ENCODE data around the gene GPRIN3.
"Not testable (repeated sequence)": the region's sequence is repeated elsewhere in the genome, so short reads cannot be mapped to it uniquely, and the experiment has no call there.

The GPRIN3 gene

DNA sequence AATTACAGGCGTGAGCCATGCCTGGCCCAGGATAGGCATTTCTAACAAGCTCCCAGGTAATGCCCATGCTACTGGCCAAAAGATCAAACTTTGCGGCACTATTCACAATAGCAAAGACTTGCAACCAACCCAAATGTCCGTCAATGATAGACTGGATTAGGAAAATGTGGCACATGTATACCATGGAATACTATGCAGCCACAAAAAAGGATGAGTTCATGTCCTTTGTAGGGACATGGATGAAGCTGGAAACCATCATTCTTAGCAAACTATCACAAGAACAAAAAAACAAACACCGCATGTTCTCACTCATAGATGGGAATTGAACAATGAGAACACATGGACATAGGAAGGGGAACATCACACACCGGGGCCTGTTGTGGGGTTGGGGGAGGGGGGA lies 1.6 kb upstream of the GPRIN3 start:
- not testable (repeated sequence) for DNase-seq

DNA sequence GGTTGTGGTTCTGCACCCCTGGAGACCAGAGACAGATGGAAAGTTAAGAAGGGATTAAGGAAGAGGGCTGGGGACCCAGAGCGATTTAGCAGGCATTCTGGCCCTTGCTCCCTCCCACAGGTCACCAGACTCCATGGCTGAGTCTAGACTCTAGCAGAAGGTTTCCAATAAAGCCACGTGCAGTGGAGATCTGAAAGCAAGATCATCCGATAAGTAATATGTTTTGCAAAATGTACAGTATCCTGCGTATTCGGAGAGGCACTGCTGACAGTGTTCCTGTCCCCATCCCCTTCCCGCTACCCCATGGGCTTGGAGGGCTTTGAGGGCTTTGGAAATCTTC lies 531 bp upstream of the GPRIN3 start:
- no peak for DNase-seq

DNA sequence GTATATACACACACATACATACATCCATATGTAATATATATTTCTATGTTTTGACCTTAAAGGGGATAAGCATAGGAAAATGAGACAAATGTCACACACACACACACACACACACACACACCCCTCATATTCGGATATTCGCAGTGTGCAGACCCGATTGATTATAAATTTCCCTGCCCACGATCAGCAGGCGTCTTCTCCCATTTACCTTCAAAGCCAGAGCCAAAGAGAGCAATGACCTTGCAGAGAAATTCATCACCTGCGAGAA lies 488 bp downstream of the GPRIN3 start:
- no peak for DNase-seq

DNA sequence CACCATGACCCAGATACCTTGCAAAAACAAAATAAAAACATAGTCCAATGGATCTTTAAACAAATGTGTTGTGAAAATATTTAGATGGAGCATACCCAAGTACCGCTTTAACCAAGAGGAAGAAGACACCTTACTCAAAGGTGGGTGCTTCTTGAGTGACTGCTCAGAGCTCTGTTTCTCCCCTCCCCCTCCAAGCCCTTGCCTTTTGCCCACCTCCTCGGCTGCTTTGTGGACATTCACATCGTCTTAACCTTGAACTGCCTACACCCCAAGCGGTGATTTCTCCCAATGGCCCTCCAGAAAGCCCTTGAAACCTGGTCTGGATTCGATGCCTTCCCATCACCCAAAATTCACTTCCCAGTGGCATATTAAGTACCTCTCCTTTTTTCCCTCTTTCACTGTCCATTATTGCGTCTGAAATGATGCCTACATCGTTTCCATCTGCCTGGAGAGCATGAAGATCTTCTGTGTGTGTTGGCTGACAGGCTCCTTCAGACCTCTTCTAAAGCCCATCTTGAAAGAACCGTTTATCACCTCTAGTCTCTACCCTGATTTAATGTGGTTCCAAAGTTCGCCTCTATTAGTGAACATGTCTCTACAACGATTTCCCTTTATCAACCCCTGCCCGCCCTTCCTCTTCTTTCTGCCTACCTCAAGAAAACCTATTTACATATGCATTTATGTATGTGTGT lies 968 bp downstream of the GPRIN3 start:
- no peak for DNase-seq

DNA sequence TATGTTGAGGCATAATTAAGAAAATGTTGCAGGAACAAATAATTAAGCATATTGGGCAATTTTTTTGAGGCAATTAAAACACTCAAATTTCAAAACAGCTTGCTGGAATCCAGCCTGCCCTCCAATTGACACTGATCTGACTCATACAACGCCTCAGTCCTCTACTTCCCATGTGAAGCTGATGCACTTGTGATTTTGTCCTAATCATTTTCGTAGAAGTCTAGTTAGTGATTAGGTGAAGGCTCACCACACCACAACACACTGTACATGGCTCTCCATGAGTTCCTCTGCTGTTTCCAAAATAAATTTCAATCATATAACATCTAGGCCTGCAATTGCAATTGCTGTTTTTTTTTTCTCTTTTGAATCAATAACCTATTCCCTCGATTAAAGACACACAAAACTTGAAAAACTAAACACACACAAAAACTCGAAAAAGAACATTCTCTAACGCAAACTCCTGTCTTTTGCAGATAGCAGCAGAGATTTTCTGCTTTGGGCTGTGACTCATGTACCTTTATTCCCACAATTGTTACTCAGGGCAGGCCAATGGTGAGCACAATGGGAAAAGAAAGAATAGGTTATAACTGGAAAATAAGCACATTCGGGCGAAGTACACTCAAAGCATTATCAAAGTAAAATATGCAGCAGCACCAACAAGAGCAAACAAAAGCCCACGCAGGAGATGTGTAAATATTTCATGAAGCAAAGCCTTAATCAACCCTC lies 1.7 kb downstream of the GPRIN3 start:
- DNase-seq: no peak

DNA sequence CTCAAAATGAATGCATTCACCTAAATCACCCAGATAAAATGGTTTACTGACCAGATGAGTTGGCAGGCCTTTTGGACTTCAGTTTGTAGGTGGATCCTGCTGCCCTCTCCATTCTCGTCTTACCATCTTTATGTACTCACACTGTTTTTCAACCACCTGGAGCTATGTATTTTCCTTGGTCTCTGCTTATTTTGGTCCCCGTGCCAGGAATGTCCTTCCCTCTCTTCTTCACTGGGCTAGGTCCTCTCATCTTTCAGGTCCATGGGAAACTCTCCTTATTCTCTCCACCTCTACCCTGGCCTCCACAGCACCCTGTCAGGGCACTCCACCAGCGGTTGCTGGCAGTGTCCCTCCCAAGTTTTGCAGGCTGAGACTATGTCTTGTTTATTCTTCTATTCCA lies 2.6 kb downstream of the GPRIN3 start:
- no peak for DNase-seq

DNA sequence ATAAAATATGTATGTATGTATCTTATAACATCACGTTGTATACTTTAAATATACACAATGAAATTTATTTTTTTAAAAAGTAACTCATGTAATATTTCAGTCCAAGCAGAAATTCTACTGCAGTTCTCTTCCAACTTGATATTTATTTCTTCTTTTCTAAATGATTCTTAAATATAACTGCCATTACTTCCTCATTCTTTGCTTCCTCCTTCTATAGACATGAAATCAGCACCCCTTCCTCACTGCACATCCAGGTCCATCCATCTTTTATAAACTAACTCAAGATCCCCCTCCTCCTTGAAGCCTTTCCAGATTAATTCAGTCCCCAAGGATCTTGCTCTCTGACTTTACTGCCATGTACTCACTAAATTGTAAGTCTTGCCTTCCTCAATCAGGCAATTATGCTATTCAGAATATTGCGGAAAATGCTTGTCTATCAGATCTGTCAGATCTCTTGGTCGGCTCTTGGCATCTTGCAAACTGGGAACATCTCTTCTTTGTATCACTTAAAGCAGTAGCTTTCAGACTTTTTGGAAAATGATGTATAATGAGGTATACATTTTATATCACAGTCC lies 3.7 kb downstream of the GPRIN3 start:
- no peak for DNase-seq

DNA sequence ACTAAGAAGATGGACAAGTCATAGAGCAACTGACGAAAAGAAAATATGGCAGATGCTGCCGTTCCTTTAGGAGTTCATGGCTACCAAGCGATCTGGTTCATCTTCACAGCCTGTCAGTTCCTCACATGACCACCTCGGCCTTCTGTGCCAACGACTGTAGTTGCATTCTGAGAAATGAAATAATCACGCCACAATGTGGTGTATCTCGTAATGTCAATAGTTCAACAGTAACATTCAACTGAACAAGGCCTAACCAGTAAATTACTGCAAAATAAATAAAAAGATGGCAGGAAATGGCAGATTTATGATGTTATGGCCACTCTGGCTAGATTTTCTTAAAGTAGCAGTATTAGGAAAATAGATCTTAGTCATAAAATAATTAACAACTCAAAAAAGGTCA lies 4.4 kb downstream of the GPRIN3 start:
- DNase-seq: no peak

DNA sequence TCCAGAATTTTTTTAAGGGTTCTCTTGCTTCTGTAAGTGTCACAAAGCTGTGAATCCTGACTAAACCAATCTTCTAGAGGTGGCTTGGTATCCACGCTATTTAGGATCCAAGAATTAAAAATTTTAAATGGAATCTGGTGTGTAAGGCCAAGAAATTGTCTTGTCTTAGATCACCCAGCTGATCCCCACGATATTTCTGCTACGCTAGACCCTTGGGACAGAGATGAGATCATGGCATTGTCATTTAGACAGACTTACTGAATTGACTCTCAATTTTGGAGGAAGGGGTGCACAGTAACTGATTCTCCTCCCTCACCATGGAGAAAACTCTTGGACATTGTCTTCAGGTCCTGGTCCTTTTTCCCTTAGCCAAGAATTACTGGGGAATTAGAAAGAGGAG lies 5.7 kb downstream of the GPRIN3 start:
- DNase-seq: no peak

DNA sequence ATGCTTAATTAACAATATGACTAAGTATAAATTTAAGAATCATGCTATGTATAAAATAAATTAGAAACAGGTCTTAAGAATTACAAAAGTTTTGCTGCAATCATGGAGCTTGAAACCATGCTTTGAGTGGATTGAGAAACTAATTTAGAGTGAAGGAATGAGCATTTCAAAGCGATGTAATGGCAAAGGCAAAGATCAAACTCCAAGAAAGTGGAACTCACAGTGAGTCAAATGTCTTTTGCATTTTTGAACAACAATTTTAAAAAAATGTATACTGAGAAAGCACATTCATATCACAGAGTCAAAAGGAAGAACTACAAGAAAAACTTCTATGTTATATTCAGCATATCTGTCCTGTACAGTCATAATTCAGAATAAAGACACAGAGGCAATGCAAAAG lies 6.6 kb downstream of the GPRIN3 start:
- DNase-seq: no peak

DNA sequence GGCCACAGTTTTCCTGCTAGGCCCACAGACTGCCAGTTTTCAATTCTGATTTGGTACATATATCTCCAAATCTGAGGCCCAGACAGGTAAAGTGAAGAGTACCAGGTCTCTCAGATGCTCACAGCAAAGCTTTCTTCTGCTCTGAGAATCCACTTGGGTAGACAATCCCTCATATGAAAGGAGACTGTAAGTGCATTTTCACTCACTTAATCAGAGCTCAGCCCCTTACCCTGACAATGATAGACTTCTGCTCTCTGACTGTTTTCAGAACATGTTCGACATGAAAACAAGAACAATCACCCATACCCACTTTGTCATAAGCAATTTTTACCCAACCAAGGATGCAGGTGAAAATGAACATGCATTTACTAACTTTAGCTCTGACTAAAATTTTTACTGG lies 7.1 kb downstream of the GPRIN3 start:
- DNase-seq: no peak

DNA sequence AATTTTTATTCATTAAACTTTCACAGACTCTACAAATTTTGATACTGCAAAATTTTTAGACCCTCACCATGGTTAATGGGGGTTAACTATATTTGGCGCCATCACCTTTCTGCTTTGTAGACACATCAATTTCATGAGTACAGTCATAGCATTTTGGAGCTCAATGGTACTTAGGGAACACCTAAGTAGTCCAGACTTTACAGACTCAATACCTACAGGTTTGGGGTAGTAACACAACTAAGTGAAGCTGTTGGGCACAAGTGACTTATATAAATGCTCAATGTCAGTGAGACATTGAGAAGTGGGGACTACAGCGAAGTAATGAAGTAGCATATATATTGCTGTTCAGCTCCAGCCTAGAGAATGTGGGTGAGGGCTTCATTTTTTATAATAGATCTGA lies 7.5 kb downstream of the GPRIN3 start:
- no peak for DNase-seq

DNA sequence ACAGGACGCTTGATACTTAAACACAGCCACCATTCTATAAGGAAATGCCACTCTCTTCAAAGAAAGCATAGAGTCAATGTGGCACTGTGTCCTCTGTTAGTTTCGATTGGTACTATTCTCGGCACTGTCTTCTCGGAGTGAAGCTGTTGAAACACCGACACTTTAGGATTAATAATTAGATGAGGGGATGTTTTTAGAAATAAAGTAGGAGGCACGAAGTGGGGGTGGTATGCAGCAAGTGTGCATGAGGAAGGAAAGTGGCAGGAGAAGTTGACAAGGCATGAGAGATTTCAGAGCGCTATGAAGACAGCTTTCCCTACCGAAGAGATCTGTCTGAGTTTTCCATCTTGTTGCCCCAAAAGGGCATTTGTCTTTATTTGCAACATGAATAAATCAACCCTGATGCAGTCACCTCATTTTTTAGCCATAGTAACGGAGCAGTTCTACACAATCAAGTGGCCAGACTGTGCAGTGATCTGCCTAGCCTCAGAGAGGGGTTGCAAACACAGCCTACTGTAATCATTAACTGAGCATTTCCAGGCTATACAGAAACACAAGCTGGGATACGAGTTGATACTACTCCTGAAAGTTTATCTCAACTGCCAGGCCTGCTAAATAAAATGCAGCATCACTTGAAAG lies 8.3 kb downstream of the GPRIN3 start:
- DNase-seq: no peak

DNA sequence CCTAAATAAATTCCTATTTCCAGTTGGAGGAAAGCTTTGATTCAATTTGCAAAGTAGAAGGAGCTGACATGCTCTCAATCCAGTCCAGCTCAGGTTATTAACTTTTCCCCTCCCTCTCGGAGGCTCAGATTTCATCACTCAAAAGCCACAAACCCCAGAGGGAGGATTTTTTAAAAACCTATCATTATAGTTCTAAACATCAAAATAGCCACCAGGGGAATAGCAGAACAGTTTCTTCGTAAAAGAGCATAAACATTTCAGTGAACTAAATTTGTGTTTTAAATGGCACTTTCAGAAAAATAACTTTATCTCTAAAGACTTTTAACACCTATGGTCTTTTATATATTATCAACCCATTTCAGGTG lies 8.8 kb downstream of the GPRIN3 start:
- DNase-seq: no peak

DNA sequence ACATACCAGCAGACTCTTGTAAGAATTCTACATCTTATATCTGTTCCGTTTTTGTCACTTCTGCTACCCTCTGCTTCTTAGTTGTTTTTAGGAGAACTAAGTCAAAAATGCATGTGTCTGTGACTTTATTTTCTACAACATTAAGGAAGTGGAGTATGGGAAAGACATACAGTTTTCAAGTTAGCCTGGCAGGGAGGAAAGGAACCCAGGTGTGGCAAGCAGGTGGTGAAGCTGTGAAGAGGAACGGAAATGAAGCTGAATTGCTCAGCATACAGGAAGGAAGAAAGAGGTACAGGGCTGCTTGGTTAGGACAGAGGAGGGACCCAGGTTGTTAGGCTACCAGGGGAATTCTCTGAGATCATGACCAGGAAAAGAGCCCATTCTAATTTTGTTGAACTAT lies 9.4 kb downstream of the GPRIN3 start:
- no peak for DNase-seq

DNA sequence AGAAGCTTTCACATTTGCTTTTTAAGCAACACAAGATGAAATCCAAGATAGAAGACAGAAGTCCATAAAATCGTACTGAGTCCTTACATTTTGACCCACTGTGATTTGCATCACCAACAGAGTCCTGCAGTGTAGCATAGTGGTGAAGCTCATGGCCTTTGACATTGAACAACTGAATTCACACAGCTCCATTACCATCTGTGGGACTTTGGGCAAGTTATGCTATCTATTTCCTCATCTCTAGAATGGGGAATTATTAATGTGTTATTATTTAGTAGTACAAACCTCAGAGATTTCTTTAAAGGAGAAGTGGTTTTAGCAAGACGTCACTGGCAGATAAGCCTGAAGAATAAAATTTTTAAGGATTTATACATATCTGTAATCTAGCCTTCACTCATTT lies 10.7 kb downstream of the GPRIN3 start:
- DNase-seq: no peak

DNA sequence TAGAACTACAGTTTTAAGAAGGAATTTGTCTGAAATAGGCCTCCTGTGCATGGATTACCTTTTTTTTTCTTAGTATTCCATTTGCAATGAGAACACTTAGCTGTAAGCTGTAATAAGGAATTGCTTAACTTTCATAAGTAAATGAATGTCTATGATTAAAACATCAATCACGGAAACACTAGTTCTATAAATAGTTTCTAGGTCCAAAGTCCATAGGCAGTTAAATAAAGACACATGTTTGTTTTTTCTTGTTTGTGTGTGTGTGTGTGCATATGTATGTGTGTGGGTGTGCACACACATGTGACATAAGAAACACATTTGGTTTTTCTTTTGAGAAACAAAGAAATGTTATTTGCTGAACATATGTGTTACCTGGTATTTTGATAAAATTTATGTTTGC lies 11.2 kb downstream of the GPRIN3 start:
- DNase-seq: no peak

DNA sequence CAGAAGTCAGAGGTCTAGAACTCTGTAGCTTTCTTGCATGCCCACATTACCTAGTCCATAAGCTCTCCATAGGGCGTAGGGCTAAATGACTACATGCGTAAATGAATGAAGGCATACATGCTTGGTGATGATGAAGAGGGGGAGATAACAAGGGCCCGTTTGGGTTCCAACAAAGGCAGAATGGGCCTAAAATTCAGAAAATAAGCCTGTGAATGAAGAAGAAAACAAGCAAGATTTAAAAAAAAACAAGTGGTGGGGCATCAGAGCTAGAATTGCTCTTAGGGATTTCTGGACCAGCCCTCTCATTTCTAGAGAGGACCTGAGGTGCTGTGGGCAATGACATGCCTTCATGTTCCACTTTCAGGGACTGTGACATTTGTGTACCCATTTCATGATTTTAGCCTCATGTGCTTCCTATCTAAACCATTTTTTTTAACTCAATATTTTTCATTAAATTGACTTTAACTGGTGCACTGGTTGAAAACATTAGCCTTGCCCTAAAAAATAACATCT lies 12.1 kb downstream of the GPRIN3 start:
- DNase-seq: no peak

DNA sequence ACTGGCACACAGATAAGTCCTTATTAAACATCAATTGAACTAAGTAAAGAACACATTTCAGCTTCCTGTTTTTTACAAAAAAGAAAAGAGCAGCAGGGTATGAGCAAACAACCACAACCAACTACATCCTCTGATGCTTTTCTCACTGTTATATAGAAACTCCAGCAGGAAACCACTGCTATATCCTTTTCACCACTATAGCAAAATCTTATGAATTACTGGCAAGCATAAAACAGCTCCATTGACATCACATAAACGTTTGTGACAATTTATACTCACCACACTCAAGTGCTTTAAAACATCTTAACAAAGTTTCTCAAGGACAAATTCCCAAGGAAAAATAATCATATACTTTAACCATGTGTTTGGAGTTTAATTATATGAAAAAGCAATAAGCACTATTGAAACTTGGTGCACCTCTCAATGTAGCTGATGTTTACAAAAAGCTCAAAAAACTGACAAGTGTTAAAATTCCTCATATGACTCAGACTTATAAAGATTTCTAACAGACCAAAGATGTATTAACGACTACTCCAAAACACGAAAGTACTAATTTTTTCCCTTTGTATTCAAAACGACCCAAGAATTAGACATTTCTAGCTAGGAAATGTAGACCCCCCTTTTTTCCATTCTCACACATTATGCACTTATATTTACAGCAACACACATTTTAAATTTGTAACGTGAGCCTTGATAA lies 12.9 kb downstream of the GPRIN3 start:
- no peak for DNase-seq

DNA sequence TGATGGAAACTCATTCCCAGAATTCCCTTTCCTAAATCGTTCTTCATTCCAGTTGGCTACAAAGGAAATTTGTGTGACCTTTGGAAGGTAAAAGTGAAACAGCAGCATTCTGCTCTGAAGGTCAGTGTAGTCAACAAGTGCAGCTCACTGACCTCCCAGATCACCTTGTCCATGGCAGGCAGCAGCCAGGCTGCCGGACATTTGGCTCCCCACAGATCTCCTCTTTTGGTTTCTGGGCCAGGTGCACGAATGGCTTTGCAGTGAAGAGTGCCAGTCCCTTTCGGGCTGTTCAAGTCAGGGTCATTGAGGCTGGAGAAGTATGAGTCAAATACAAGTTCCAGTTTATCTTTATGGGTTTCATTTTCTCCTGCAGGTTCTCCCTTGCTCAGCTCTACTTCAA lies 14.3 kb downstream of the GPRIN3 start:
- no peak for DNase-seq

DNA sequence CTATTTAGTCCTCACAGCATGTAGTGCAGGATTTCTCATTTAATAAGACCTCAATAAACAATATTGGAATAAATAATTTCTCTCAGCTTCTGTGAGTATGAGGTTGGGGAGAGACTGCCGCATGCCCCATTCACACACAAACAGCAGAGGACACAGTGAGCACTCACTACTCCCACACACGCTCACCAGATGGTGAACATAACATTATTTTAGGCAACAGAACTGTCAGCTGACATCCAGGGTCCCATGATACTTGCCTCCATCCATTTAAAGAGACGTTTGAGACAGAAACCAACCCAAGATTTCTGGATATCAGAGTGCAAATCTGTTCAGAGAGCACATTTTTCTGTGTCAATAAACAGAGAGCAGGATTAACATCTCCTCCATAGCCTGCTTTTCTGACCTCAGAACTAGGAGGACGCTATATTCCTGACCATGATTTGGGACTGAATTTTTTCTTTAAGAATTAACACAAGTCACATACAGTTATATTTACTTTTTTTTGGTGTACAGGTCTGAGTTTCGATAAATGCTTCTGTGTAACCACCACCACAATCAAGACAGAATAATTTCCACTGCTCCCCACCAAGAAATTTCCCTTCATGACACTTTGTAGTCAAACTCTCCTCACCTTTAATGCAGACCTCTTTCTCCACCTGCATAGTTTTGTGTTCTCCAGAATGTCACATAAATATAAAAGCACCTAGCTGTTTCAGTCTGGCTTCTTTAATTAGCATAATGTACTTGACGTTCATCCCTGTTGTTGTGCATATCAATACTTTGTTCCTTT lies 16.7 kb downstream of the GPRIN3 start:
- no peak for DNase-seq

DNA sequence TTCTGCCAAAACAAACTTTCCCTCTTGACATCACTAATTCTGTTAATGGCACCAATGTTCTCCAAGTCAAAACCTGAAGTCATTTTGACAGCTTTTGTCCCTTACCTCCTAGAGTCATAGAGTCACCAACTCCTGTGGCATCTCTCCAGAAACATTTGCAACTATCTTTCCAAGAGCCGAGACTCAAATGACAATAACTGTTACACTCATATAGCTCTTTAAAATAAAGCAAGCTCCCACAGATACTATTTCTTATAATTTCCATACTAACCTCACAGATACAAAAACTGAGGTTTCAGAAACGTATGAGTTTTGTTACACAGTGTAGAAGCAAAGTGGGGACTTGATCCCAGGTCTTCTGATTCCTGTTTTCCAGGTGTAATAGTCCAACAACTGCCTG lies 18.3 kb downstream of the GPRIN3 start:
- no peak for DNase-seq

DNA sequence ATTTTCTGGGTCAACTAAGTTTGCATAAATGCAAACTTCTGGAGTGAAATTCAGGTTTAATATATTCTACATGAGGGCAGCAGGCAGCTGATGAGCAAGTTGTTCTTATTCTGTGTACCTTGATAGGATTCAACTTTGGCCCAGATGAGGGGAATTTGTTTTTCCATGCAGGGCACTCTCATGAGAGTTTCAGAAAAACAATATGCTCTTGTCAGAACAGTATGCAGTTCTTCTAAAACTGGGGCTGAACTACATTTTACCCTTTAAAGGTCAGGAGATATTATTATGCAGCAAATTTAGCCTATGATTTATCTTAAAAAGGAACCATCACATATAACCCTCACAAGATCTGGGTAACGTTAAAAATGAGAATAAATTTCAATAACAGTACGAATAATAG lies 19.2 kb downstream of the GPRIN3 start:
- no peak for DNase-seq
